ENCODE measurements around the gene MS4A7.

- TF ChIP-seq, protein P1, sequence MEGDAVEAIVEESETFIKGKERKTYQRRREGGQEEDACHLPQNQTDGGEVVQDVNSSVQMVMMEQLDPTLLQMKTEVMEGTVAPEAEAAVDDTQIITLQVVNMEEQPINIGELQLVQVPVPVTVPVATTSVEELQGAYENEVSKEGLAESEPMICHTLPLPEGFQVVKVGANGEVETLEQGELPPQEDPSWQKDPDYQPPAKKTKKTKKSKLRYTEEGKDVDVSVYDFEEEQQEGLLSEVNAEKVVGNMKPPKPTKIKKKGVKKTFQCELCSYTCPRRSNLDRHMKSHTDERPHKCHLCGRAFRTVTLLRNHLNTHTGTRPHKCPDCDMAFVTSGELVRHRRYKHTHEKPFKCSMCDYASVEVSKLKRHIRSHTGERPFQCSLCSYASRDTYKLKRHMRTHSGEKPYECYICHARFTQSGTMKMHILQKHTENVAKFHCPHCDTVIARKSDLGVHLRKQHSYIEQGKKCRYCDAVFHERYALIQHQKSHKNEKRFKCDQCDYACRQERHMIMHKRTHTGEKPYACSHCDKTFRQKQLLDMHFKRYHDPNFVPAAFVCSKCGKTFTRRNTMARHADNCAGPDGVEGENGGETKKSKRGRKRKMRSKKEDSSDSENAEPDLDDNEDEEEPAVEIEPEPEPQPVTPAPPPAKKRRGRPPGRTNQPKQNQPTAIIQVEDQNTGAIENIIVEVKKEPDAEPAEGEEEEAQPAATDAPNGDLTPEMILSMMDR (IDR thresholded peaks at IDR 0.05 in 8 of 11, conservative IDR thresholded peaks at IDR 0.05 in 3 of 11) = peak; percentile 18 to 85 (median 73)
- no peak for TF ChIP-seq POLR2A (IDR thresholded peaks at IDR 0.05)
Observed at GRCh38 chr11:60334005-60334620, 44.2 kb upstream of the MS4A7 start.

Measured in spleen (tissue), 7 donors.